CD14-positive monocyte (primary cell): Measurements from ENCODE around the gene NEK1. TPM values are rescaled to one million over a fixed set of nuclear protein-coding genes. Genes with fewer than 3 reads are reported as not detected.

Experiments used
- DNase-seq, 3 donors: peaks; one replicate each; pipeline ENCODE4 v3.0.0-alpha.2; 2011 to 2022
- H2AFZ ChIP-seq: 2 replicates; pipeline ENCODE4 v1.6.0; 2012; ENCODE audit warnings: mild to moderate bottlenecking, low read depth, low read length, inconsistent platforms; ENCODE audit not compliant: insufficient read depth, poor library complexity, severe bottlenecking
- H3K27ac ChIP-seq, 2 donors: 1 replicate in 1 of 2; 2 replicates in 1 of 2; pipeline ENCODE4 v1.5.1; 2012 to 2013; ENCODE audit warnings: low read length in 2 of 2, control low read depth in 1 of 2, inconsistent platforms in 1 of 2, low read depth in 1 of 2, mild to moderate bottlenecking in 1 of 2
- H3K27me3 ChIP-seq, 2 donors: one replicate each; pipeline versions ENCODE4 v1.6.0 to v1.6.1; 2011 to 2013; ENCODE audit warnings: low read length in 2 of 2; ENCODE audit not compliant: control insufficient read depth in 2 of 2, insufficient read depth in 2 of 2
- H3K36me3 ChIP-seq, 2 donors: replicated peaks in 1 of 2; 1 replicate in 1 of 2; 2 replicates in 1 of 2; pipeline versions ENCODE4 v1.5.1 to v1.6.1; 2012 to 2013; ENCODE audit warnings: low read length in 2 of 2, control low read depth in 1 of 2, inconsistent platforms in 1 of 2, mild to moderate bottlenecking in 1 of 2; ENCODE audit not compliant: insufficient read depth in 2 of 2, control insufficient read depth in 1 of 2
- H3K4me1 ChIP-seq, 2 donors: 1 replicate in 1 of 2; 2 replicates in 1 of 2; pipeline versions ENCODE4 v1.5.1 to v1.6.1; 2012 to 2013; ENCODE audit warnings: low read length in 2 of 2, control low read depth in 1 of 2, inconsistent platforms in 1 of 2, mild to moderate bottlenecking in 1 of 2, moderate library complexity in 1 of 2; ENCODE audit not compliant: insufficient read depth in 2 of 2, control insufficient read depth in 1 of 2
- H3K4me2 ChIP-seq: replicated peaks from 2 replicates; pipeline ENCODE3; 2012; ENCODE audit warnings: low read length, moderate library complexity, mild to moderate bottlenecking; ENCODE audit not compliant: poor library complexity, severe bottlenecking; ENCODE audit errors: extremely low read depth
- H3K4me3 ChIP-seq, 3 experiments: fragments of 200-600 bp in 1 of 3; sonication (generic) in 1 of 3; replicated peaks in 1 of 3; 1 replicate in 2 of 3; 2 replicates in 1 of 3; pipeline ENCODE4 v1.5.1; 2011 to 2013; ENCODE audit warnings: low read length in 3 of 3, mild to moderate bottlenecking in 3 of 3, control low read depth in 2 of 3, low read depth in 2 of 3, inconsistent platforms in 1 of 3, moderate library complexity in 1 of 3
- H3K79me2 ChIP-seq: 2 replicates; pipeline ENCODE4 v1.6.0; 2012; ENCODE audit warnings: mild to moderate bottlenecking, control low read depth, inconsistent platforms, low read length, moderate library complexity; ENCODE audit not compliant: insufficient read depth
- H3K9ac ChIP-seq: 2 replicates; pipeline ENCODE4 v1.6.0; 2017; ENCODE audit warnings: low read length, mild to moderate bottlenecking; ENCODE audit not compliant: insufficient read depth, poor library complexity, severe bottlenecking
- H3K9me3 ChIP-seq, 2 donors: replicated peaks in 1 of 2; 1 replicate in 1 of 2; 2 replicates in 1 of 2; pipeline versions ENCODE4 v1.5.1 to v1.6.1; 2012 to 2013; ENCODE audit warnings: low read length in 2 of 2, control low read depth in 1 of 2; ENCODE audit not compliant: control insufficient read depth in 1 of 2, insufficient read depth in 1 of 2
- H4K20me1 ChIP-seq: 2 replicates; pipeline ENCODE4 v1.6.0; 2012; ENCODE audit warnings: mild to moderate bottlenecking, low read length, control low read depth, moderate library complexity; ENCODE audit not compliant: insufficient read depth
- H3K27ac Mint-ChIP-seq, 7 donors: one replicate each; pipeline ENCODE4 v1.8.0; 2020; ENCODE audit warnings: mild to moderate bottlenecking in 7 of 7, mixed read lengths in 7 of 7, moderate library complexity in 6 of 7, inconsistent platforms in 2 of 7
- H3K27me3 Mint-ChIP-seq, 3 donors: one replicate each; pipeline ENCODE4 v1.8.0; 2021 to 2022; ENCODE audit warnings: low read depth in 3 of 3, mild to moderate bottlenecking in 3 of 3, mixed read lengths in 3 of 3, moderate library complexity in 3 of 3, inconsistent platforms in 1 of 3
- H3K36me3 Mint-ChIP-seq, 2 donors: one replicate each; pipeline ENCODE4 v1.8.0; 2020; ENCODE audit warnings: mixed read lengths in 2 of 2, inconsistent platforms in 1 of 2, mild to moderate bottlenecking in 1 of 2
- H3K4me1 Mint-ChIP-seq: one replicate; pipeline ENCODE4 v1.8.0; 2020; ENCODE audit warnings: mild to moderate bottlenecking, mixed read lengths
- H3K4me3 Mint-ChIP-seq, 2 donors: one replicate each; pipeline ENCODE4 v1.8.0; 2020; ENCODE audit warnings: mild to moderate bottlenecking in 2 of 2, mixed read lengths in 2 of 2, moderate library complexity in 1 of 2
- H3K9me3 Mint-ChIP-seq, 7 donors: one replicate each; pipeline ENCODE4 v1.8.0; 2020 to 2022; ENCODE audit warnings: mixed read lengths in 7 of 7, mild to moderate bottlenecking in 6 of 7, moderate library complexity in 6 of 7, inconsistent platforms in 2 of 7
- CTCF ChIP-seq: fragments of 200-600 bp; IDR thresholded peaks from one replicate; pipeline ENCODE4 v1.8.0; 2022; ENCODE audit warnings: antibody characterized with exemption, mild to moderate bottlenecking
- WGBS: methylation state at CpG from one replicate; pipeline ENCODE4 v1.1.5; 2013; ENCODE audit warnings: missing lambda C conversion rate; ENCODE audit not compliant: insufficient coverage; 5-methylcytosine and 5-hydroxymethylcytosine counted together
- intact Hi-C, 2 donors: fragments of 100-400 bp; cut with micrococcal nuclease; formaldehyde crosslinking; loops; one replicate each; pipeline versions ENCODE4 v1.15.0 to v1.15.1; 2023
- polyA plus RNA-seq, 3 donors: library from polyadenylated mRNA; depleted of rRNA in 1 of 3; unstranded in 2 of 3; stranded (reverse) in 1 of 3; fragments of 300-500 nt in 2 of 3; fragments of >200 nt in 1 of 3; fragmentation: Illumina TruSeq in 2 of 3; gene quantifications; 1 replicate in 2 of 3; 2 replicates in 1 of 3; pipeline ENCODE4 v1.2.3, GENCODE V29; 2012 to 2021

NEK1 gene
- polyA plus RNA-seq, 3 donors, result 1.9 to 5.5 (median 2.7) TPM

- Histone ChIP-seq H3K79me2 (no peaks in the 10 kb centered on the region), H3K36me3 (peaks cover 5 to 31% of the 10 kb centered on the region in 2 donors), H3K27me3 (no peaks in the 10 kb centered on the region), H3K4me3 (no peak overlapping the region), H3K4me2 (no peak overlapping the region), H4K20me1 (no peaks in the 10 kb centered on the region), H3K9ac (no peak overlapping the region), H2AFZ (no peak overlapping the region), H3K9me3 (no peaks in the 10 kb centered on the region), H3K4me1 (no peaks in the 10 kb centered on the region), H3K27ac (no peak overlapping the region)
- no peak for TF ChIP-seq CTCF
- Mint-ChIP-seq H3K9me3 (peaks cover 0 to 3% (median 0%) of the 10 kb centered on the region in 7 donors), H3K36me3 (peaks cover 26 to 31% of the 10 kb centered on the region in 2 donors), H3K27ac (peak overlapping the region in 3 of 7 donors; percentile 30 to 52 (median 48)), H3K27me3 (peaks cover 0 to 3% (median 0%) of the 10 kb centered on the region in 3 donors), H3K4me1 (peaks cover 17% of the 10 kb centered on the region), H3K4me3 (no peak overlapping the region)
- intact Hi-C loops, result no loop called here
- WGBS, result 83% methylated on average over 7 of the region's 7 CpGs
- no peak for DNase-seq
These were observed 37.3 kb upstream of the NEK1 start for GRCh38 chr4:169649545-169650226.

GRCh38 chr4:169645627-169646026 lies 33.2 kb upstream of the NEK1 start:
- H3K79me2 ChIP-seq, result no peaks in the 10 kb centered on the region
- no CpG with 5 or more reads among the region's 1 CpG for WGBS
- no peaks in the 10 kb centered on the region for H3K4me1 ChIP-seq
- intact Hi-C loops, result no loop called here
- Mint-ChIP-seq H3K4me3 (no peak overlapping the region), H3K27ac (no peak overlapping the region), H3K27me3 (peaks cover 0 to 3% (median 0%) of the 10 kb centered on the region in 3 donors), H3K4me1 (peaks cover 6% of the 10 kb centered on the region), H3K9me3 (no peaks in the 10 kb centered on the region), H3K36me3 (peaks cover 38 to 42% of the 10 kb centered on the region in 2 donors)
- no peaks in the 10 kb centered on the region for H3K9me3 ChIP-seq
- H3K4me3 ChIP-seq, result no peak overlapping the region
- no peak for TF ChIP-seq CTCF
- no peak for DNase-seq
- peaks cover 8 to 64% of the 10 kb centered on the region in 2 donors for H3K36me3 ChIP-seq
- H3K4me2 ChIP-seq, result no peak overlapping the region
- H4K20me1 ChIP-seq, result no peaks in the 10 kb centered on the region
- H3K27me3 ChIP-seq, result no peaks in the 10 kb centered on the region
- no peak overlapping the region for H3K9ac ChIP-seq
- H3K27ac ChIP-seq, result no peak overlapping the region
- no peak overlapping the region for H2AFZ ChIP-seq
